ENCODE measurements around the gene BRSK1.

BRSK1 gene

GRCh38 chr19:55345818-55346724 lies 62.3 kb downstream of the BRSK1 start:
- WGBS (ENCODE audit: insufficient coverage), result 98% methylated on average over 37 of the region's 43 CpGs
- ChIA-PET CTCF (no interaction called here), POLR2A (no interaction called here)
- no peak overlapping the region for H3K4me3 ChIP-seq (ENCODE audit: control insufficient read depth in 1 of 7, extremely low read depth in 1 of 7, insufficient read depth in 4 of 7, low read depth in 2 of 7, low read length in 6 of 7)
- peaks cover 2 to 38% (median 25%) of the 10 kb centered on the region in 4 experiments for H3K36me3 ChIP-seq (ENCODE audit: control insufficient read depth in 4 of 4, insufficient read depth in 4 of 4, low read length in 3 of 4)
- H3K9me3 ChIP-seq (ENCODE audit: control extremely low read depth in 1 of 5, control insufficient read depth in 4 of 5, insufficient read depth in 2 of 5, low read depth in 1 of 5, low read length in 4 of 5), result no peaks in the 10 kb centered on the region
- no peak for DNase-seq
- peaks cover 0 to 4% (median 0%) of the 10 kb centered on the region in 5 experiments for H3K27me3 ChIP-seq (replicated peaks in 2 of 5; ENCODE audit: control insufficient read depth in 4 of 5, insufficient read depth in 5 of 5, low read length in 4 of 5)
- peaks cover 0 to 8% (median 6%) of the 10 kb centered on the region in 4 experiments for H3K4me1 ChIP-seq (ENCODE audit: control extremely low read depth in 1 of 4, control insufficient read depth in 4 of 4, insufficient read depth in 4 of 4, low read length in 3 of 4)
- H3K27ac ChIP-seq (ENCODE audit: insufficient read depth in 1 of 2, low read depth in 1 of 2, low read length in 2 of 2, poor library complexity in 1 of 2, severe bottlenecking in 2 of 2), result no peak overlapping the region

GRCh38 chr19:55346725-55347441 lies 63.1 kb downstream of the BRSK1 start:
- ChIA-PET CTCF (interaction anchor here (0.6 to 1.4 kb wide), 2 partner anchors 12 to 45 kb away, joined by 3 to 6 read pairs; no protein-coding TSS in a partner anchor), POLR2A (no interaction called here)

GRCh38 chr19:55347442-55348009 lies 63.7 kb downstream of the BRSK1 start:
- no peak for DNase-seq
- no peak overlapping the region for H3K4me3 ChIP-seq (ENCODE audit: control insufficient read depth in 1 of 7, extremely low read depth in 1 of 7, insufficient read depth in 4 of 7, low read depth in 2 of 7, low read length in 6 of 7)
- no peaks in the 10 kb centered on the region for H3K9me3 ChIP-seq (ENCODE audit: control extremely low read depth in 1 of 5, control insufficient read depth in 4 of 5, insufficient read depth in 2 of 5, low read depth in 1 of 5, low read length in 4 of 5)
- peaks cover 0 to 18% (median 8%) of the 10 kb centered on the region in 5 experiments for H3K27me3 ChIP-seq (replicated peaks in 2 of 5; ENCODE audit: control insufficient read depth in 4 of 5, insufficient read depth in 5 of 5, low read length in 4 of 5)
- H3K27ac ChIP-seq (ENCODE audit: insufficient read depth in 1 of 2, low read depth in 1 of 2, low read length in 2 of 2, poor library complexity in 1 of 2, severe bottlenecking in 2 of 2), result no peak overlapping the region
- WGBS (ENCODE audit: insufficient coverage), result 90% methylated on average over 2 of the region's 10 CpGs
- H3K4me1 ChIP-seq (ENCODE audit: control extremely low read depth in 1 of 4, control insufficient read depth in 4 of 4, insufficient read depth in 4 of 4, low read length in 3 of 4), result peaks cover 0 to 2% (median 0%) of the 10 kb centered on the region in 4 experiments
- ChIA-PET CTCF (interaction anchor here (0.6 to 1.9 kb wide), 3 partner anchors 11 to 46 kb away, joined by 3 to 6 read pairs (median 6); no protein-coding TSS in a partner anchor), POLR2A (interaction anchor here (0.6 to 0.7 kb wide), 2 partner anchors 8 to 129 kb away, joined by 3 read pairs; no protein-coding TSS in a partner anchor)
- peaks cover 2 to 35% (median 22%) of the 10 kb centered on the region in 4 experiments for H3K36me3 ChIP-seq (ENCODE audit: control insufficient read depth in 4 of 4, insufficient read depth in 4 of 4, low read length in 3 of 4)

More at GRCh38 chr19:55346725-55347441, 63.1 kb downstream of the BRSK1 start:
- 97% methylated on average over 30 of the region's 41 CpGs for WGBS (ENCODE audit: insufficient coverage)
- peaks cover 0 to 12% (median 1%) of the 10 kb centered on the region in 5 experiments for H3K27me3 ChIP-seq (replicated peaks in 2 of 5; ENCODE audit: control insufficient read depth in 4 of 5, insufficient read depth in 5 of 5, low read length in 4 of 5)
- peaks cover 2 to 36% (median 25%) of the 10 kb centered on the region in 4 experiments for H3K36me3 ChIP-seq (ENCODE audit: control insufficient read depth in 4 of 4, insufficient read depth in 4 of 4, low read length in 3 of 4)
- no peak overlapping the region for H3K27ac ChIP-seq (ENCODE audit: insufficient read depth in 1 of 2, low read depth in 1 of 2, low read length in 2 of 2, poor library complexity in 1 of 2, severe bottlenecking in 2 of 2)
- no peak overlapping the region for H3K4me3 ChIP-seq (ENCODE audit: control insufficient read depth in 1 of 7, extremely low read depth in 1 of 7, insufficient read depth in 4 of 7, low read depth in 2 of 7, low read length in 6 of 7)
- H3K9me3 ChIP-seq (ENCODE audit: control extremely low read depth in 1 of 5, control insufficient read depth in 4 of 5, insufficient read depth in 2 of 5, low read depth in 1 of 5, low read length in 4 of 5), result no peaks in the 10 kb centered on the region
- H3K4me1 ChIP-seq (ENCODE audit: control extremely low read depth in 1 of 4, control insufficient read depth in 4 of 4, insufficient read depth in 4 of 4, low read length in 3 of 4), result peaks cover 0 to 2% (median 0%) of the 10 kb centered on the region in 4 experiments
- DNase-seq, result no peak

GRCh38 chr19:55348317-55349034 lies 64.7 kb downstream of the BRSK1 start:
- WGBS (ENCODE audit: insufficient coverage), result 93% methylated on average over 20 of the region's 22 CpGs
- peaks cover 4 to 28% (median 17%) of the 10 kb centered on the region in 5 experiments for H3K27me3 ChIP-seq (replicated peaks in 2 of 5; ENCODE audit: control insufficient read depth in 4 of 5, insufficient read depth in 5 of 5, low read length in 4 of 5)
- no peak overlapping the region for H3K27ac ChIP-seq (ENCODE audit: insufficient read depth in 1 of 2, low read depth in 1 of 2, low read length in 2 of 2, poor library complexity in 1 of 2, severe bottlenecking in 2 of 2)
- ChIA-PET CTCF (interaction anchor here (0.7 to 1.9 kb wide), 3 partner anchors 20 to 47 kb away, joined by 4 to 6 read pairs (median 6); no protein-coding TSS in a partner anchor), POLR2A (interaction anchor here (0.6 to 0.7 kb wide), 2 partner anchors 9 to 128 kb away, joined by 3 read pairs; no protein-coding TSS in a partner anchor)
- peaks cover 0 to 26% (median 17%) of the 10 kb centered on the region in 4 experiments for H3K36me3 ChIP-seq (ENCODE audit: control insufficient read depth in 4 of 4, insufficient read depth in 4 of 4, low read length in 3 of 4)
- H3K9me3 ChIP-seq (ENCODE audit: control extremely low read depth in 1 of 5, control insufficient read depth in 4 of 5, insufficient read depth in 2 of 5, low read depth in 1 of 5, low read length in 4 of 5), result no peaks in the 10 kb centered on the region
- no peak overlapping the region for H3K4me3 ChIP-seq (ENCODE audit: control insufficient read depth in 1 of 7, extremely low read depth in 1 of 7, insufficient read depth in 4 of 7, low read depth in 2 of 7, low read length in 6 of 7)
- DNase-seq, result no peak
- peaks cover 0 to 7% (median 6%) of the 10 kb centered on the region in 4 experiments for H3K4me1 ChIP-seq (ENCODE audit: control extremely low read depth in 1 of 4, control insufficient read depth in 4 of 4, insufficient read depth in 4 of 4, low read length in 3 of 4)

- Histone ChIP-seq H3K9me3 (ENCODE audit: control extremely low read depth in 1 of 5, control insufficient read depth in 4 of 5, insufficient read depth in 2 of 5, low read depth in 1 of 5, low read length in 4 of 5) (no peaks in the 10 kb centered on the region), H3K4me3 (ENCODE audit: control insufficient read depth in 1 of 7, extremely low read depth in 1 of 7, insufficient read depth in 4 of 7, low read depth in 2 of 7, low read length in 6 of 7) (no peak overlapping the region), H3K4me1 (ENCODE audit: control extremely low read depth in 1 of 4, control insufficient read depth in 4 of 4, insufficient read depth in 4 of 4, low read length in 3 of 4) (peaks cover 0 to 20% (median 15%) of the 10 kb centered on the region in 4 experiments), H3K27me3 (replicated peaks in 2 of 5; ENCODE audit: control insufficient read depth in 4 of 5, insufficient read depth in 5 of 5, low read length in 4 of 5) (peaks cover 4 to 45% (median 26%) of the 10 kb centered on the region in 5 experiments), H3K27ac (ENCODE audit: insufficient read depth in 1 of 2, low read depth in 1 of 2, low read length in 2 of 2, poor library complexity in 1 of 2, severe bottlenecking in 2 of 2) (no peak overlapping the region), H3K36me3 (ENCODE audit: control insufficient read depth in 4 of 4, insufficient read depth in 4 of 4, low read length in 3 of 4) (peaks cover 0 to 15% (median 9%) of the 10 kb centered on the region in 4 experiments)
- ChIA-PET CTCF (interaction anchor here (1.5 to 1.9 kb wide), 4 partner anchors 9 to 49 kb away, joined by 4 to 7 read pairs (median 5); partner anchors contain the start of gene KMT5C), POLR2A (no interaction called here)
- WGBS (ENCODE audit: insufficient coverage), result 71% methylated on average over 10 of the region's 11 CpGs
- DNase-seq, result no peak
These were observed 67.0 kb downstream of the BRSK1 start for GRCh38 chr19:55350620-55351315.

GRCh38 chr19:55352040-55352439 lies 68.2 kb downstream of the BRSK1 start:
- Histone ChIP-seq H3K27ac (ENCODE audit: insufficient read depth in 1 of 2, low read depth in 1 of 2, low read length in 2 of 2, poor library complexity in 1 of 2, severe bottlenecking in 2 of 2) (no peak overlapping the region), H3K4me1 (ENCODE audit: control extremely low read depth in 1 of 4, control insufficient read depth in 4 of 4, insufficient read depth in 4 of 4, low read length in 3 of 4) (peaks cover 0 to 20% (median 15%) of the 10 kb centered on the region in 4 experiments), H3K36me3 (ENCODE audit: control insufficient read depth in 4 of 4, insufficient read depth in 4 of 4, low read length in 3 of 4) (peaks cover 0 to 8% (median 4%) of the 10 kb centered on the region in 4 experiments), H3K27me3 (replicated peaks in 2 of 5; ENCODE audit: control insufficient read depth in 4 of 5, insufficient read depth in 5 of 5, low read length in 4 of 5) (peaks cover 4 to 57% (median 26%) of the 10 kb centered on the region in 5 experiments), H3K9me3 (ENCODE audit: control extremely low read depth in 1 of 5, control insufficient read depth in 4 of 5, insufficient read depth in 2 of 5, low read depth in 1 of 5, low read length in 4 of 5) (no peaks in the 10 kb centered on the region), H3K4me3 (ENCODE audit: control insufficient read depth in 1 of 7, extremely low read depth in 1 of 7, insufficient read depth in 4 of 7, low read depth in 2 of 7, low read length in 6 of 7) (no peak overlapping the region)
- DNase-seq, result no peak
- ChIA-PET CTCF (interaction anchor here (0.6 to 1.9 kb wide), 6 partner anchors 8 to 74 kb away, joined by 3 to 7 read pairs (median 3); partner anchors contain the start of gene TMEM238), POLR2A (no interaction called here)
- 53% methylated on average over 4 of the region's 6 CpGs for WGBS (ENCODE audit: insufficient coverage)
